Endothelial cell of umbilical vein (primary cell): Measurements from ENCODE around the gene SPTB. TPM values are rescaled to one million over a fixed set of nuclear protein-coding genes. Genes with fewer than 3 reads are reported as not detected.

ENCODE experiments used
- BruUV-seq: library from RNA; stranded (reverse); fragments of 400-500 nt; replicated peaks from 2 replicates; lab custom pipeline; 2021; lab: Mats Ljungman, UMichigan
- CTCF ChIA-PET: fragments of 300-600, 350-600 bp; sonication (Branson Sonifier 250); formaldehyde crosslinking; loops from one replicate; lab custom pipeline; 2021; ENCODE audit warnings: antibody characterized with exemption, inconsistent platforms; lab: Charles Lee
- POLR2A ChIA-PET: fragments of 300-600, 350-600 bp; sonication (Branson Sonifier 250); formaldehyde crosslinking; loops from one replicate; lab custom pipeline; 2021; ENCODE audit warnings: antibody characterized with exemption, inconsistent platforms; lab: Charles Lee
- DNase-seq: peaks from one replicate; pipeline ENCODE4 v3.0.0-alpha.2; 2011; ENCODE audit warnings: low read depth, low spot score
- FAIRE-seq: peaks from 2 replicates; lab custom pipeline; 2011; peaks lifted over from hg19 to GRCh38; lab: Jason Lieb, UNC
- H2AFZ ChIP-seq: 2 replicates; pipeline ENCODE4 v1.6.0; 2012; ENCODE audit warnings: low read depth, low read length, control low read depth, inconsistent platforms
- H3K27ac ChIP-seq: 2 replicates; pipeline ENCODE4 v1.5.1; 2011; ENCODE audit warnings: low read depth, mild to moderate bottlenecking, control low read depth, low read length, moderate library complexity; ENCODE audit not compliant: insufficient read depth
- H3K27me3 ChIP-seq, 2 experiments: 2 replicates each; pipeline versions ENCODE4 v1.6.0 to v1.6.1; 2011; ENCODE audit warnings: low read length in 2 of 2, mixed read lengths in 1 of 2; ENCODE audit not compliant: control insufficient read depth in 2 of 2, insufficient read depth in 2 of 2
- H3K36me3 ChIP-seq, 2 experiments: 2 replicates in 1 of 2; 3 replicates in 1 of 2; pipeline ENCODE4 v1.5.1; 2011; ENCODE audit warnings: low read length in 2 of 2, mild to moderate bottlenecking in 1 of 2, moderate library complexity in 1 of 2; ENCODE audit not compliant: control insufficient read depth in 2 of 2, insufficient read depth in 2 of 2; ENCODE audit errors: extremely low read depth in 1 of 2
- H3K4me1 ChIP-seq: 3 replicates; pipeline ENCODE4 v1.5.1; 2011; ENCODE audit warnings: mild to moderate bottlenecking, low read length; ENCODE audit not compliant: control insufficient read depth, insufficient read depth; ENCODE audit errors: extremely low read depth
- H3K4me2 ChIP-seq: 2 replicates; pipeline ENCODE4 v1.6.1; 2011; ENCODE audit warnings: low read length, control low read depth, mixed read lengths; ENCODE audit not compliant: insufficient read depth
- H3K4me3 ChIP-seq, 3 experiments: fragments of 200-600 bp in 1 of 3; sonication (generic), shearing (Covaris generic) in 1 of 3; replicated peaks in 1 of 3; 2 replicates each; pipeline ENCODE4 v1.5.1; 2011 to 2016; ENCODE audit warnings: control low read depth in 3 of 3, low read length in 3 of 3, mild to moderate bottlenecking in 2 of 3, inconsistent platforms in 1 of 3, low read depth in 1 of 3, moderate library complexity in 1 of 3; ENCODE audit not compliant: insufficient read depth in 1 of 3
- H3K79me2 ChIP-seq: 2 replicates; pipeline ENCODE4 v1.6.0; 2012; ENCODE audit warnings: low read length, inconsistent platforms; ENCODE audit not compliant: control insufficient read depth, insufficient read depth
- H3K9ac ChIP-seq: replicated peaks from 2 replicates; pipeline ENCODE3; 2011; ENCODE audit warnings: low read length, control low read depth; ENCODE audit not compliant: insufficient read depth; ENCODE audit errors: extremely low read depth
- H3K9me1 ChIP-seq: replicated peaks from 3 replicates; pipeline ENCODE4 v1.6.0; 2011; ENCODE audit warnings: mild to moderate bottlenecking, low read length; ENCODE audit not compliant: control insufficient read depth, insufficient read depth; ENCODE audit errors: extremely low read depth
- H3K9me3 ChIP-seq: replicated peaks from 2 replicates; pipeline ENCODE4 v1.5.1; 2012; ENCODE audit warnings: low read length, inconsistent platforms; ENCODE audit not compliant: control insufficient read depth, insufficient read depth
- H4K20me1 ChIP-seq: replicated peaks from 2 replicates; pipeline ENCODE3; 2011; ENCODE audit warnings: mild to moderate bottlenecking, low read length; ENCODE audit not compliant: control insufficient read depth, insufficient read depth; ENCODE audit errors: extremely low read depth
- EZH2 ChIP-seq: IDR thresholded peaks from 2 replicates; pipeline ENCODE4 v1.6.1; 2012; ENCODE audit warnings: borderline replicate concordance, low read depth, mild to moderate bottlenecking, moderate library complexity, low read length, inconsistent platforms; ENCODE audit not compliant: severe bottlenecking
- FOS ChIP-seq: IDR thresholded peaks from 2 replicates; pipeline ENCODE4 v1.6.1; 2011; ENCODE audit warnings: mild to moderate bottlenecking, low read length, moderate library complexity, borderline replicate concordance; ENCODE audit not compliant: insufficient read depth
- GATA2 ChIP-seq: IDR thresholded peaks from 2 replicates; pipeline ENCODE4 v1.7.0; 2011; ENCODE audit warnings: low read depth, mild to moderate bottlenecking, moderate library complexity, mixed read lengths, low read length; ENCODE audit not compliant: insufficient read length, insufficient read depth
- JUN ChIP-seq: IDR thresholded peaks from 2 replicates; pipeline ENCODE4 v1.6.1; 2011; ENCODE audit warnings: borderline replicate concordance, low read depth; ENCODE audit not compliant: insufficient read length, insufficient read depth
- MAX ChIP-seq: IDR thresholded peaks from 2 replicates; pipeline ENCODE4 v1.6.1; 2011; ENCODE audit not compliant: insufficient read depth, insufficient read length
- MYC ChIP-seq: IDR thresholded peaks from one replicate; pipeline ENCODE4 v1.6.1; 2011; ENCODE audit warnings: mild to moderate bottlenecking, low read depth, low read length
- POLR2A ChIP-seq: IDR thresholded peaks from 2 replicates; pipeline ENCODE4 v1.6.1; 2012; ENCODE audit warnings: low read depth, mild to moderate bottlenecking, control low read depth, low read length
- POLR2AphosphoS5 ChIP-seq: IDR thresholded peaks from 2 replicates; pipeline ENCODE4 v1.6.1; 2012; ENCODE audit warnings: low read depth, mild to moderate bottlenecking, control low read depth, low read length, moderate library complexity; ENCODE audit not compliant: insufficient read depth
- dilution Hi-C: fragments of 300-500 bp; cut with MboI; formaldehyde crosslinking; loops from one replicate; pipeline ENCODE4 v1.15.0; 2019; ENCODE audit warnings: low sequenced_read_pairs; ENCODE audit not compliant: extremely low pct_ligation_motif_present
- intact Hi-C: fragments of 100-400 bp; cut with micrococcal nuclease; formaldehyde crosslinking; loops from one replicate; pipeline ENCODE4 v1.10.0; 2022
- polyA plus RNA-seq, 4 experiments: library from polyadenylated mRNA; depleted of rRNA in 3 of 4; stranded (reverse) in 3 of 4; unstranded in 1 of 4; fragments of >200 nt; gene quantifications; 2 replicates each; pipeline versions ENCODE4 v1.2.1 to v1.2.3, GENCODE V29; 2011 to 2012; ENCODE audit warnings: missing spikeins in 1 of 4
- total RNA-seq: library from RNA; stranded (reverse); gene quantifications from 2 replicates; pipeline ENCODE4 v1.2.3, GENCODE V29; 2021
- TF ChIP-seq, protein P1 (sequence below), 2 donors: IDR thresholded peaks; 1 replicate in 1 of 2; 2 replicates in 1 of 2; pipeline ENCODE4 v1.5.1; 2011; ENCODE audit warnings: low read length in 2 of 2, mild to moderate bottlenecking in 2 of 2, moderate library complexity in 2 of 2, control low read depth in 1 of 2, inconsistent platforms in 1 of 2, low read depth in 1 of 2; ENCODE audit not compliant: insufficient read depth in 1 of 2; ENCODE audit errors: extremely low read depth in 1 of 2

Gene SPTB
- total and polyA plus RNA-seq, 2 donors (not counting 3 experiments of a cell fraction or from before 2014, with no cell fraction given): 0.03 to 0.07 TPM

- Histone ChIP-seq H3K4me1 (no peaks in the 10 kb centered on the region), H3K27me3 (peaks cover 29 to 43% of the 10 kb centered on the region in 2 experiments), H3K9me1 (no peaks in the 10 kb centered on the region), H3K79me2 (no peaks in the 10 kb centered on the region), H3K4me2 (no peak overlapping the region), H3K4me3 (no peak overlapping the region), H3K36me3 (no peaks in the 10 kb centered on the region), H3K9ac (no peak overlapping the region), H3K9me3 (no peaks in the 10 kb centered on the region), H2AFZ (no peak overlapping the region), H3K27ac (no peak overlapping the region), H4K20me1 (no peaks in the 10 kb centered on the region)
- intact Hi-C loops (no loop called here), dilution Hi-C loops (no loop called here)
- no TSS peak for BruUV-seq
- no peak for TF ChIP-seq EZH2
- no peak for TF ChIP-seq POLR2AphosphoS5
- no peak for FAIRE-seq
- ChIA-PET POLR2A (no interaction called here), CTCF (no interaction called here)
- DNase-seq: no peak
Measured at GRCh38 chr14:64871344-64871743, 8.4 kb downstream of the SPTB start.

DNA sequence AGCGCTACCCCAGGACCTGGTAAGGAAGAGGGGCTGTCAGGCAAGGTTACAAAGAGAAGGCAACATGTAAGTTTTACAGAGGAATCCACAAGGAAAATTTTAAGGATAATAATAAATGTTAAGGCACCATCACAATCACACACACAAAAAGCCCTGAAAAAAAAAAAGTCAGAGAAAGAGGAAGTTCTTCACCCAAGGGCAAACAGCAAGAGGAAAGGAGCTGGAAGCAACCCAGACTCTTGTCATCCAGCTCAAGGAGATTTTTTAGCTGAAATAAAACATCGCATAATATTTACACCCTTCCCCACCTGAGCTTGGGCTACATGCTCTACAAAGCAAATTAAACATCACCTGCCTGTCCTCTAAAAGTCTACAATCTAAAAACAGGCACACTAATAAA lies 9.5 kb downstream of the SPTB start:
- Histone ChIP-seq H3K36me3 (no peaks in the 10 kb centered on the region), H3K9me3 (no peaks in the 10 kb centered on the region), H4K20me1 (no peaks in the 10 kb centered on the region), H2AFZ (no peak overlapping the region), H3K27ac (no peak overlapping the region), H3K9me1 (no peaks in the 10 kb centered on the region), H3K9ac (no peak overlapping the region), H3K27me3 (peaks cover 29 to 37% of the 10 kb centered on the region in 2 experiments), H3K4me3 (no peak overlapping the region), H3K4me2 (no peak overlapping the region), H3K79me2 (no peaks in the 10 kb centered on the region), H3K4me1 (no peaks in the 10 kb centered on the region)
- no peak for TF ChIP-seq JUN
- no peak for TF ChIP-seq POLR2AphosphoS5
- no peak for TF ChIP-seq MAX
- TF ChIP-seq FOS: no peak
- no peak for TF ChIP-seq POLR2A
- TF ChIP-seq EZH2: no peak
- TF ChIP-seq, protein P1, sequence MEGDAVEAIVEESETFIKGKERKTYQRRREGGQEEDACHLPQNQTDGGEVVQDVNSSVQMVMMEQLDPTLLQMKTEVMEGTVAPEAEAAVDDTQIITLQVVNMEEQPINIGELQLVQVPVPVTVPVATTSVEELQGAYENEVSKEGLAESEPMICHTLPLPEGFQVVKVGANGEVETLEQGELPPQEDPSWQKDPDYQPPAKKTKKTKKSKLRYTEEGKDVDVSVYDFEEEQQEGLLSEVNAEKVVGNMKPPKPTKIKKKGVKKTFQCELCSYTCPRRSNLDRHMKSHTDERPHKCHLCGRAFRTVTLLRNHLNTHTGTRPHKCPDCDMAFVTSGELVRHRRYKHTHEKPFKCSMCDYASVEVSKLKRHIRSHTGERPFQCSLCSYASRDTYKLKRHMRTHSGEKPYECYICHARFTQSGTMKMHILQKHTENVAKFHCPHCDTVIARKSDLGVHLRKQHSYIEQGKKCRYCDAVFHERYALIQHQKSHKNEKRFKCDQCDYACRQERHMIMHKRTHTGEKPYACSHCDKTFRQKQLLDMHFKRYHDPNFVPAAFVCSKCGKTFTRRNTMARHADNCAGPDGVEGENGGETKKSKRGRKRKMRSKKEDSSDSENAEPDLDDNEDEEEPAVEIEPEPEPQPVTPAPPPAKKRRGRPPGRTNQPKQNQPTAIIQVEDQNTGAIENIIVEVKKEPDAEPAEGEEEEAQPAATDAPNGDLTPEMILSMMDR (IDR thresholded peaks at IDR 0.05; ENCODE audit: extremely low read depth in 1 of 2, insufficient read depth in 1 of 2, low read depth in 1 of 2, low read length in 2 of 2): no peak
- no peak for TF ChIP-seq MYC
- TF ChIP-seq GATA2: no peak
- no peak for DNase-seq
- CTCF ChIA-PET: interaction anchor here (0.9 to 1.8 kb wide), 4 partner anchors 22 to 47 kb away, joined by 3 to 6 read pairs (median 5); no protein-coding TSS in a partner anchor
- dilution Hi-C loops: no loop called here
- no TSS peak for BruUV-seq
- intact Hi-C loops: no loop called here
- no peak for FAIRE-seq
- POLR2A ChIA-PET: no interaction called here
